H1 (cell line): ENCODE measurements around the gene EYA4. TPM values are rescaled to one million over a fixed set of nuclear protein-coding genes. Genes with fewer than 3 reads are reported as not detected.

Experiments
- CTCF ChIA-PET: fragments of 300-600 bp; sonication (Branson Sonifier 250); formaldehyde crosslinking; loops from one replicate; lab custom pipeline; 2021; ENCODE audit not compliant: partially characterized antibody; lab: Charles Lee
- POLR2A ChIA-PET: fragments of 300-600 bp; sonication (Branson Sonifier 250); formaldehyde crosslinking; loops from one replicate; lab custom pipeline; 2021; ENCODE audit warnings: inconsistent platforms; ENCODE audit not compliant: partially characterized antibody; lab: Charles Lee
- DNase-seq, 2 experiments: peaks; one replicate each; pipeline versions ENCODE4 v3.0.0 to v3.0.0-alpha.2; 2010 to 2022; ENCODE audit warnings: low spot score in 2 of 2, low read depth in 1 of 2, mixed read lengths in 1 of 2
- FAIRE-seq: peaks from 2 replicates; lab custom pipeline; 2011; peaks lifted over from hg19 to GRCh38; lab: Jason Lieb, UNC
- H2AFZ ChIP-seq: 2 replicates; pipeline ENCODE4 v1.8.1; 2012; ENCODE audit warnings: low read length, inconsistent platforms
- H2AK5ac ChIP-seq: 2 replicates; pipeline ENCODE4 v1.6.1; 2013; ENCODE audit warnings: low read depth, low read length
- H2BK120ac ChIP-seq: replicated peaks from 2 replicates; pipeline ENCODE3; 2013; ENCODE audit warnings: low read depth, low read length, inconsistent platforms
- H2BK12ac ChIP-seq: 2 replicates; pipeline ENCODE4 v1.6.1; 2013; ENCODE audit warnings: low read depth, low read length
- H2BK15ac ChIP-seq: 2 replicates; pipeline ENCODE4 v1.6.1; 2013; ENCODE audit warnings: low read length
- H2BK20ac ChIP-seq: 2 replicates; pipeline ENCODE4 v1.6.1; 2013; ENCODE audit warnings: low read length
- H2BK5ac ChIP-seq: 2 replicates; pipeline ENCODE4 v1.6.1; 2013; ENCODE audit warnings: low read depth, low read length
- H3K14ac ChIP-seq: 2 replicates; pipeline ENCODE4 v1.6.1; 2013; ENCODE audit warnings: inconsistent platforms; ENCODE audit not compliant: insufficient read length
- H3K18ac ChIP-seq: 2 replicates; pipeline ENCODE4 v1.6.1; 2013; ENCODE audit warnings: low read length; ENCODE audit errors: extremely low read depth
- H3K23ac ChIP-seq: 2 replicates; pipeline ENCODE4 v1.6.1; 2013; ENCODE audit warnings: inconsistent platforms; ENCODE audit not compliant: insufficient read length
- H3K23me2 ChIP-seq: 2 replicates; pipeline ENCODE4 v1.6.1; 2013; ENCODE audit warnings: low read depth, low read length
- H3K27ac ChIP-seq: 2 replicates; pipeline ENCODE4 v1.6.1; 2011; ENCODE audit warnings: low read depth, low read length, inconsistent platforms
- H3K27me3 ChIP-seq, 4 experiments: replicated peaks in 1 of 4; 1 replicate in 1 of 4; 2 replicates in 3 of 4; pipeline versions ENCODE4 v1.6.1 to v1.8.1; 2011 to 2013; ENCODE audit warnings: low read length in 3 of 4, mild to moderate bottlenecking in 3 of 4, inconsistent platforms in 2 of 4, mixed read lengths in 2 of 4, moderate library complexity in 1 of 4; ENCODE audit not compliant: control insufficient read depth in 3 of 4, insufficient read depth in 3 of 4; ENCODE audit errors: extremely low read depth in 1 of 4
- H3K36me3 ChIP-seq, 4 experiments: 2 replicates each; pipeline versions ENCODE4 v1.6.1 to v1.8.1; 2011 to 2013; ENCODE audit warnings: mild to moderate bottlenecking in 4 of 4, low read length in 3 of 4, moderate library complexity in 2 of 4, control low read depth in 1 of 4, inconsistent platforms in 1 of 4; ENCODE audit not compliant: insufficient read depth in 4 of 4, control insufficient read depth in 2 of 4
- H3K4ac ChIP-seq: replicated peaks from 2 replicates; pipeline ENCODE3; 2013; ENCODE audit warnings: low read length, low read depth, mixed read lengths, inconsistent platforms; ENCODE audit not compliant: insufficient read length
- H3K4me1 ChIP-seq, 4 experiments: replicated peaks in 1 of 4; 1 replicate in 1 of 4; 2 replicates in 3 of 4; pipeline versions ENCODE4 v1.6.1 to v1.8.1; 2011 to 2013; ENCODE audit warnings: low read length in 3 of 4, inconsistent platforms in 2 of 4, mixed read lengths in 1 of 4; ENCODE audit not compliant: insufficient read depth in 4 of 4, control insufficient read depth in 3 of 4
- H3K4me2 ChIP-seq, 2 experiments: 2 replicates each; pipeline versions ENCODE4 v1.6.1 to v1.8.1; 2011 to 2013; ENCODE audit warnings: low read depth in 2 of 2, low read length in 2 of 2, control low read depth in 1 of 2, inconsistent platforms in 1 of 2, mild to moderate bottlenecking in 1 of 2; ENCODE audit not compliant: insufficient read depth in 1 of 2
- H3K4me3 ChIP-seq, 4 experiments: fragments of 200-600, 300-600 bp in 1 of 4; sonication (generic), shearing (Covaris generic), sonication (Bioruptor Twin) in 1 of 4; 2 replicates each; pipeline versions ENCODE4 v1.5.1 to v1.8.1; 2011 to 2016; ENCODE audit warnings: low read length in 4 of 4, low read depth in 3 of 4, control low read depth in 2 of 4, inconsistent platforms in 2 of 4, mild to moderate bottlenecking in 2 of 4, mixed read lengths in 1 of 4, moderate library complexity in 1 of 4; ENCODE audit not compliant: insufficient read depth in 2 of 4; ENCODE audit errors: extremely low read depth in 1 of 4
- H3K56ac ChIP-seq: replicated peaks from 2 replicates; pipeline ENCODE3; 2013; ENCODE audit warnings: low read depth, mild to moderate bottlenecking, mixed read lengths, low read length, inconsistent platforms; ENCODE audit not compliant: insufficient read length
- H3K79me1 ChIP-seq: 2 replicates; pipeline ENCODE4 v1.6.1; 2013; ENCODE audit warnings: low read depth, low read length, control low read depth
- H3K79me2 ChIP-seq, 2 experiments: 2 replicates each; pipeline versions ENCODE4 v1.6.1 to v1.8.1; 2012 to 2013; ENCODE audit warnings: low read length in 2 of 2, mild to moderate bottlenecking in 2 of 2, inconsistent platforms in 1 of 2; ENCODE audit not compliant: insufficient read depth in 2 of 2, control insufficient read depth in 1 of 2
- H3K9ac ChIP-seq, 4 experiments: replicated peaks in 1 of 4; 1 replicate in 1 of 4; 2 replicates in 3 of 4; pipeline versions ENCODE4 v1.6.1 to v1.8.1; 2011 to 2013; ENCODE audit warnings: low read depth in 3 of 4, low read length in 3 of 4, control low read depth in 2 of 4, mild to moderate bottlenecking in 2 of 4, moderate library complexity in 2 of 4, inconsistent platforms in 1 of 4; ENCODE audit errors: extremely low read depth in 1 of 4
- H3K9me3 ChIP-seq, 2 experiments: 2 replicates each; pipeline versions ENCODE4 v1.6.1 to v1.8.1; 2012 to 2013; ENCODE audit warnings: mild to moderate bottlenecking in 2 of 2, moderate library complexity in 2 of 2, control low read depth in 1 of 2, inconsistent platforms in 1 of 2, low read depth in 1 of 2, low read length in 1 of 2, mixed read lengths in 1 of 2; ENCODE audit not compliant: insufficient read depth in 2 of 2
- H4K20me1 ChIP-seq, 2 experiments: replicated peaks in 1 of 2; 2 replicates each; pipeline versions ENCODE3 to v1.8.1; 2011 to 2013; ENCODE audit warnings: inconsistent platforms in 2 of 2, low read length in 2 of 2, mild to moderate bottlenecking in 1 of 2; ENCODE audit not compliant: insufficient read depth in 2 of 2, control insufficient read depth in 1 of 2
- H4K5ac ChIP-seq: 2 replicates; pipeline ENCODE4 v1.6.1; 2013; ENCODE audit warnings: low read length, low read depth, mixed read lengths, inconsistent platforms; ENCODE audit not compliant: insufficient read length
- H4K8ac ChIP-seq: 2 replicates; pipeline ENCODE4 v1.8.0; 2013; ENCODE audit warnings: mild to moderate bottlenecking, moderate library complexity, low read length, inconsistent platforms; ENCODE audit not compliant: insufficient read depth; ENCODE audit errors: extremely low read depth
- H4K91ac ChIP-seq: replicated peaks from 2 replicates; pipeline ENCODE3; 2013; ENCODE audit warnings: low read length, mixed read lengths, inconsistent platforms; ENCODE audit not compliant: insufficient read length
- CHD1 ChIP-seq: IDR thresholded peaks from 2 replicates; pipeline ENCODE4 v1.6.1; 2012; ENCODE audit warnings: low read depth, low read length, improper control_type of control experiment
- CTBP2 ChIP-seq: IDR thresholded peaks from 2 replicates; pipeline ENCODE4 v1.7.0; 2011; ENCODE audit warnings: borderline replicate concordance, mild to moderate bottlenecking, moderate library complexity, mixed read lengths, low read length; ENCODE audit not compliant: insufficient read depth, insufficient read length
- EZH2 ChIP-seq: fragments of 200-600 bp; sonication (generic); IDR thresholded peaks from 2 replicates; pipeline ENCODE4 v1.7.1; 2012; ENCODE audit warnings: low read depth, mild to moderate bottlenecking, moderate library complexity, low read length, inconsistent platforms; ENCODE audit not compliant: severe bottlenecking
- GTF2F1 ChIP-seq: IDR thresholded peaks from 2 replicates; pipeline ENCODE4 v1.6.1; 2012; ENCODE audit warnings: low read depth, low read length, improper control_type of control experiment, borderline replicate concordance
- KDM1A ChIP-seq: fragments of 200-600, 300-600 bp; sonication (generic); IDR thresholded peaks from 2 replicates; pipeline ENCODE4 v1.7.1; 2016; ENCODE audit warnings: mild to moderate bottlenecking, low read length, borderline replicate concordance
- NANOG ChIP-seq: IDR thresholded peaks from 2 replicates; pipeline ENCODE4 v1.6.1; 2011; ENCODE audit warnings: low read length, low read depth, mild to moderate bottlenecking, inconsistent platforms; ENCODE audit not compliant: insufficient read depth, poor library complexity, severe bottlenecking
- POLR2A ChIP-seq, 2 experiments: IDR thresholded peaks; 1 replicate in 1 of 2; 2 replicates in 1 of 2; pipeline ENCODE4 v1.6.1; 2011; ENCODE audit warnings: low read depth in 2 of 2, low read length in 2 of 2, mild to moderate bottlenecking in 2 of 2; ENCODE audit errors: control extremely low read depth in 1 of 2
- RBBP5 ChIP-seq: IDR thresholded peaks from 2 replicates; pipeline ENCODE4 v1.7.1; 2012; ENCODE audit warnings: low read depth, mild to moderate bottlenecking, inconsistent platforms, low read length, moderate library complexity, borderline replicate concordance
- RFX5 ChIP-seq: IDR thresholded peaks from 2 replicates; pipeline ENCODE4 v1.6.1; 2011; ENCODE audit warnings: low read depth, low read length, improper control_type of control experiment, borderline replicate concordance
- RXRA ChIP-seq: IDR thresholded peaks from 2 replicates; pipeline ENCODE4 v1.6.1; 2011; ENCODE audit warnings: low read depth, mild to moderate bottlenecking, low read length, moderate library complexity; ENCODE audit not compliant: insufficient read depth
- SAP30 ChIP-seq: fragments of 300-600 bp; sonication (generic); IDR thresholded peaks from 2 replicates; pipeline ENCODE4 v1.7.1; 2012; ENCODE audit warnings: low read length, moderate library complexity, mild to moderate bottlenecking, inconsistent platforms; ENCODE audit not compliant: insufficient read depth, insufficient replicate concordance
- SIRT6 ChIP-seq: IDR thresholded peaks from one replicate; pipeline ENCODE4 v1.7.1; 2012; ENCODE audit warnings: low read length, inconsistent platforms
- SUZ12 ChIP-seq: fragments of 200-600 bp; sonication (generic); IDR thresholded peaks from 2 replicates; pipeline ENCODE4 v1.6.1; 2012; ENCODE audit warnings: mild to moderate bottlenecking, inconsistent platforms, low read length, moderate library complexity, mixed read lengths
- TEAD4 ChIP-seq: IDR thresholded peaks from 2 replicates; pipeline ENCODE4 v1.6.1; 2012; ENCODE audit warnings: low read depth, low read length, inconsistent platforms, mixed read lengths
- WGBS, 2 experiments: shearing (Covaris generic) in 1 of 2; methylation state at CpG; one replicate each; pipeline versions ENCODE4 v1.1.6 to v1.1.7; 2013 to 2015; ENCODE audit warnings: low lambda C conversion rate in 2 of 2, mixed read lengths in 2 of 2, inconsistent platforms in 1 of 2, low coverage in 1 of 2, missing lambda C conversion rate in 1 of 2; ENCODE audit not compliant: insufficient replicate concordance in 2 of 2, insufficient coverage in 1 of 2, insufficient read length in 1 of 2; ENCODE audit errors: extremely low coverage in 1 of 2, missing lambda C conversion rate in 1 of 2; 5-methylcytosine and 5-hydroxymethylcytosine counted together
- polyA plus RNA-seq, 7 experiments: library from polyadenylated mRNA; depleted of rRNA in 3 of 7; stranded (reverse) in 5 of 7; unstranded in 2 of 7; fragments of >200 nt in 5 of 7; fragments of 200-250 nt in 2 of 7; gene quantifications; 1 replicate in 5 of 7; 2 replicates in 1 of 7; 4 replicates in 1 of 7; pipeline versions ENCODE4 v1.2.1 to v1.2.3, GENCODE V29; 2011 to 2013; ENCODE audit warnings: missing spikeins in 2 of 7, mixed read lengths in 2 of 7
- total RNA-seq: library from RNA; stranded (reverse); fragmentation: NEBNext Ultra II Directional; extraction: Animal tissue kit (Norgen Biotek cat#: 25700); gene quantifications from 2 replicates; pipeline ENCODE4 v1.2.1, GENCODE V29; 2021

The EYA4 gene
- total and polyA plus RNA-seq, 2 of the 8 experiments (the other 6 are each of a cell fraction or from before 2014, with no cell fraction given), result 0.06 to 0.17 TPM

GRCh38 chr6:133206942-133207341 is 34.2 kb upstream of the EYA4 start:
- no peak for FAIRE-seq
- no peak overlapping the region for H2BK12ac ChIP-seq
- H3K79me2 ChIP-seq, result no peaks in the 10 kb centered on the region
- ChIA-PET POLR2A (no interaction called here), CTCF (interaction anchor here (1.0 kb wide), 1 partner anchor 14 kb away, joined by 3 read pairs; no protein-coding TSS in a partner anchor)
- H4K91ac ChIP-seq, result no peak overlapping the region
- no peak overlapping the region for H3K4me2 ChIP-seq
- H3K27me3 ChIP-seq, result no peaks in the 10 kb centered on the region
- H2BK5ac ChIP-seq, result no peak overlapping the region
- H3K36me3 ChIP-seq, result no peaks in the 10 kb centered on the region
- no peak overlapping the region for H3K9ac ChIP-seq
- no peak overlapping the region for H3K14ac ChIP-seq
- no peak overlapping the region for H2BK120ac ChIP-seq
- no peak for DNase-seq
- H2AFZ ChIP-seq, result peak overlapping the region; percentile 49; the same call in 1 of the 2 replicates
- H2AK5ac ChIP-seq, result no peak overlapping the region
- no peak overlapping the region for H3K27ac ChIP-seq
- H3K56ac ChIP-seq, result no peak overlapping the region
- H2BK20ac ChIP-seq, result no peak overlapping the region
- no peaks in the 10 kb centered on the region for H4K20me1 ChIP-seq
- H3K9me3 ChIP-seq, result no peaks in the 10 kb centered on the region
- H3K4me3 ChIP-seq, result no peak overlapping the region
- no peak overlapping the region for H4K5ac ChIP-seq
- no peaks in the 10 kb centered on the region for H3K79me1 ChIP-seq
- H4K8ac ChIP-seq, result no peak overlapping the region; the same call in 1 of the 2 replicates
- H3K18ac ChIP-seq, result no peak overlapping the region
- no peak overlapping the region for H3K4ac ChIP-seq
- no peak overlapping the region for H2BK15ac ChIP-seq
- WGBS, 2 experiments, result 84% methylated on average over 5 of the region's 5 CpGs; no CpG with 5 or more reads in 1 of the 2 experiments
- H3K23me2 ChIP-seq, result peaks cover 1% of the 10 kb centered on the region; the same call in 1 of the 2 replicates
- no peak overlapping the region for H3K23ac ChIP-seq
- H3K4me1 ChIP-seq, result no peaks in the 10 kb centered on the region; a peak in 1 of 7 replicates
- TF ChIP-seq SUZ12, result no peak
- TF ChIP-seq EZH2, result no peak
- TF ChIP-seq SAP30, result no peak
- no peak for TF ChIP-seq RXRA
- no peak for TF ChIP-seq TEAD4
- TF ChIP-seq KDM1A, result no peak
- no peak for TF ChIP-seq CTBP2
- TF ChIP-seq SIRT6, result no peak
- no peak for TF ChIP-seq CHD1
- no peak for TF ChIP-seq RBBP5
- no peak for TF ChIP-seq GTF2F1
- no peak for TF ChIP-seq RFX5
- no peak for TF ChIP-seq NANOG
- TF ChIP-seq POLR2A (IDR thresholded peaks at IDR 0.05; ENCODE audit: control extremely low read depth in 1 of 2, low read depth in 2 of 2, low read length in 2 of 2), result no peak
